HCT116 (cell line): ENCODE results near the gene IGSF21. TPM values are rescaled to one million over a fixed set of nuclear protein-coding genes. Genes with fewer than 3 reads are reported as not detected.

Source experiments
- ATAC-seq: fragments of 200-7000 bp; cut with Tn5 transposase; 2 replicates; pipeline ENCODE4 v1.9.1; 2020; ENCODE audit warnings: mild to moderate bottlenecking, moderate library complexity
- BruUV-seq: library from RNA; stranded (reverse); fragments of 400-500 nt; replicated peaks from 2 replicates; lab custom pipeline; 2021; lab: Mats Ljungman, UMichigan
- CTCF ChIA-PET: fragments of 300-600 bp; sonication (Branson Sonifier 250); formaldehyde crosslinking; loops from one replicate; lab custom pipeline; 2021; ENCODE audit warnings: antibody characterized with exemption; lab: Charles Lee
- POLR2A ChIA-PET: fragments of 300-600, 350-600 bp; sonication (Branson Sonifier 250); formaldehyde crosslinking; loops from one replicate; lab custom pipeline; 2021; ENCODE audit warnings: antibody characterized with exemption; lab: Charles Lee
- RAD21 ChIA-PET, 2 experiments: fragments of 300-600 bp; sonication (Branson Sonifier 250); formaldehyde crosslinking; loops; one replicate each; lab custom pipeline; 2023; ENCODE audit warnings: low total read pairs in 2 of 2; ENCODE audit not compliant: uncharacterized antibody in 2 of 2, unreplicated experiment in 2 of 2, low non-redundant PET in 1 of 2; lab: Charles Lee
- DNase-seq: peaks from one replicate; pipeline ENCODE4 v3.0.0-alpha.2; 2010; ENCODE audit warnings: low read depth, low spot score
- H2AFZ ChIP-seq: fragments of 200-600 bp; shearing (Covaris generic), sonication (generic); 2 replicates; pipeline ENCODE4 v1.6.1; 2017; ENCODE audit warnings: low read depth, mixed run types, mixed read lengths, antibody characterized with exemption, low read length; ENCODE audit not compliant: poor library complexity, severe bottlenecking
- H3K27ac ChIP-seq: 2 replicates; pipeline ENCODE4 v1.5.1; 2012; ENCODE audit warnings: low read depth, low read length
- H3K27me3 ChIP-seq: fragments of 200-600 bp; sonication (generic); 2 replicates; pipeline ENCODE4 v1.6.1; 2016; ENCODE audit warnings: mixed run types, low read length, mixed read lengths; ENCODE audit not compliant: insufficient read depth
- H3K36me3 ChIP-seq, 2 experiments: fragments of 200-500 bp in 1 of 2; fragments of 200-600 bp in 1 of 2; sonication (Bioruptor generic) in 1 of 2; sonication (generic) in 1 of 2; 2 replicates each; pipeline versions ENCODE4 v1.5.1 to v1.6.1; 2014 to 2016; ENCODE audit warnings: low read length in 2 of 2, inconsistent platforms in 1 of 2, mixed read lengths in 1 of 2, mixed run types in 1 of 2; ENCODE audit not compliant: insufficient read depth in 2 of 2, control insufficient read depth in 1 of 2
- H3K4me1 ChIP-seq, 2 experiments: fragments of 200-600 bp in 1 of 2; sonication (generic) in 1 of 2; 2 replicates each; pipeline versions ENCODE4 v1.5.1 to v1.6.1; 2012 to 2017; ENCODE audit warnings: low read length in 2 of 2, inconsistent platforms in 1 of 2, mild to moderate bottlenecking in 1 of 2, mixed read lengths in 1 of 2, mixed run types in 1 of 2, moderate library complexity in 1 of 2; ENCODE audit not compliant: insufficient read depth in 2 of 2, control insufficient read depth in 1 of 2
- H3K4me2 ChIP-seq: fragments of 200-600 bp; sonication (generic); 2 replicates; pipeline ENCODE4 v1.6.1; 2017; ENCODE audit warnings: mixed run types, low read length, mixed read lengths
- H3K4me3 ChIP-seq, 2 experiments: fragments of 200-600 bp in 1 of 2; sonication (generic) in 1 of 2; replicated peaks in 1 of 2; 2 replicates each; pipeline ENCODE4 v1.5.1; 2011 to 2016; ENCODE audit warnings: low read length in 2 of 2, control low read depth in 1 of 2, low read depth in 1 of 2, mild to moderate bottlenecking in 1 of 2, mixed read lengths in 1 of 2, mixed run types in 1 of 2
- H3K79me2 ChIP-seq: fragments of 200-600 bp; sonication (generic); 2 replicates; pipeline ENCODE4 v1.6.1; 2017; ENCODE audit warnings: mild to moderate bottlenecking, mixed run types, low read length, moderate library complexity, mixed read lengths; ENCODE audit not compliant: insufficient read depth
- H3K9ac ChIP-seq: fragments of 200-600 bp; sonication (generic); 2 replicates; pipeline ENCODE4 v1.6.1; 2016; ENCODE audit warnings: low read length, mixed read lengths
- H3K9me2 ChIP-seq: fragments of 200-600 bp; sonication (generic), shearing (Covaris generic); 2 replicates; pipeline ENCODE4 v1.6.1; 2017; ENCODE audit warnings: mixed run types, mild to moderate bottlenecking, moderate library complexity; ENCODE audit not compliant: insufficient read depth
- H3K9me3 ChIP-seq, 2 experiments: fragments of 200-500 bp in 1 of 2; fragments of 200-600 bp in 1 of 2; sonication (Bioruptor generic) in 1 of 2; sonication (generic) in 1 of 2; 2 replicates each; pipeline ENCODE4 v1.6.1; 2014 to 2017; ENCODE audit warnings: low read length in 2 of 2, mixed read lengths in 2 of 2, inconsistent platforms in 1 of 2, low read depth in 1 of 2, mild to moderate bottlenecking in 1 of 2, mixed run types in 1 of 2, moderate library complexity in 1 of 2; ENCODE audit not compliant: control insufficient read depth in 1 of 2, insufficient read depth in 1 of 2
- H4K20me1 ChIP-seq: fragments of 200-600 bp; sonication (generic), shearing (Covaris generic); 2 replicates; pipeline ENCODE4 v1.6.1; 2017; ENCODE audit warnings: mixed run types, mild to moderate bottlenecking, moderate library complexity; ENCODE audit not compliant: insufficient read depth
- CBX3 ChIP-seq: IDR thresholded peaks from 2 replicates; pipeline ENCODE4 v1.6.1; 2012; ENCODE audit warnings: low read depth
- CEBPB ChIP-seq: IDR thresholded peaks from 2 replicates; pipeline ENCODE4 v1.6.1; 2012; ENCODE audit warnings: low read depth
- EGR1 ChIP-seq: IDR thresholded peaks from 2 replicates; pipeline ENCODE4 v1.6.1; 2012; ENCODE audit warnings: low read depth
- ELF1 ChIP-seq: IDR thresholded peaks from 2 replicates; pipeline ENCODE4 v1.6.1; 2012; ENCODE audit warnings: low read depth, borderline replicate concordance
- EZH2 ChIP-seq: fragments of 200-600 bp; sonication (generic); IDR thresholded peaks from 2 replicates; pipeline ENCODE4 v1.6.1; 2017; ENCODE audit warnings: antibody characterized with exemption, mixed run types
- EZH2phosphoT487 ChIP-seq: fragments of 200-600 bp; IDR thresholded peaks from 2 replicates; pipeline ENCODE4 v1.6.1; 2018; ENCODE audit warnings: antibody characterized with exemption, borderline replicate concordance
- FOSL1 ChIP-seq: IDR thresholded peaks from 2 replicates; pipeline ENCODE4 v1.6.1; 2012; ENCODE audit warnings: low read depth
- JUND ChIP-seq: IDR thresholded peaks from 2 replicates; pipeline ENCODE4 v1.6.1; 2012
- POLR2A ChIP-seq: IDR thresholded peaks from 2 replicates; pipeline ENCODE4 v1.7.0; 2011; ENCODE audit warnings: borderline replicate concordance; ENCODE audit not compliant: insufficient read depth, insufficient read length; ENCODE audit errors: extremely low read depth
- RAD21 ChIP-seq: IDR thresholded peaks from 2 replicates; pipeline ENCODE4 v1.6.1; 2012; ENCODE audit warnings: low read depth, mild to moderate bottlenecking
- SIN3A ChIP-seq: IDR thresholded peaks from 2 replicates; pipeline ENCODE4 v1.6.1; 2012; ENCODE audit warnings: low read depth
- SP1 ChIP-seq: IDR thresholded peaks from 2 replicates; pipeline ENCODE4 v1.6.1; 2012; ENCODE audit warnings: low read depth
- YY1 ChIP-seq: IDR thresholded peaks from 2 replicates; pipeline ENCODE4 v1.6.1; 2011; ENCODE audit warnings: low read length, low read depth, moderate library complexity, mild to moderate bottlenecking; ENCODE audit not compliant: insufficient replicate concordance; ENCODE audit errors: extremely low read depth
- intact Hi-C: fragments of 100-400 bp; cut with micrococcal nuclease; formaldehyde crosslinking; loops from 2 replicates; pipeline ENCODE4 v1.10.0; 2022
- total RNA-seq: library from RNA; stranded (reverse); gene quantifications from one replicate; pipeline ENCODE4 v1.2.1, GENCODE V29; 2021; ENCODE audit not compliant: unreplicated experiment
- TF ChIP-seq, protein P1 (sequence below): IDR thresholded peaks from 2 replicates; pipeline ENCODE4 v1.6.1; 2011; ENCODE audit warnings: mild to moderate bottlenecking, low read length, moderate library complexity; ENCODE audit not compliant: insufficient replicate concordance; ENCODE audit errors: extremely low read depth
- TF ChIP-seq, protein P2 (sequence below): IDR thresholded peaks from 2 replicates; pipeline ENCODE4 v1.6.1; 2012; ENCODE audit warnings: low read depth

The IGSF21 gene
- total RNA-seq, 1 experiment from 2014 or later = not detected

GRCh38 chr1:18357622-18358230 lies 250.1 kb downstream of the IGSF21 start (continued):
- TF ChIP-seq, protein P1, sequence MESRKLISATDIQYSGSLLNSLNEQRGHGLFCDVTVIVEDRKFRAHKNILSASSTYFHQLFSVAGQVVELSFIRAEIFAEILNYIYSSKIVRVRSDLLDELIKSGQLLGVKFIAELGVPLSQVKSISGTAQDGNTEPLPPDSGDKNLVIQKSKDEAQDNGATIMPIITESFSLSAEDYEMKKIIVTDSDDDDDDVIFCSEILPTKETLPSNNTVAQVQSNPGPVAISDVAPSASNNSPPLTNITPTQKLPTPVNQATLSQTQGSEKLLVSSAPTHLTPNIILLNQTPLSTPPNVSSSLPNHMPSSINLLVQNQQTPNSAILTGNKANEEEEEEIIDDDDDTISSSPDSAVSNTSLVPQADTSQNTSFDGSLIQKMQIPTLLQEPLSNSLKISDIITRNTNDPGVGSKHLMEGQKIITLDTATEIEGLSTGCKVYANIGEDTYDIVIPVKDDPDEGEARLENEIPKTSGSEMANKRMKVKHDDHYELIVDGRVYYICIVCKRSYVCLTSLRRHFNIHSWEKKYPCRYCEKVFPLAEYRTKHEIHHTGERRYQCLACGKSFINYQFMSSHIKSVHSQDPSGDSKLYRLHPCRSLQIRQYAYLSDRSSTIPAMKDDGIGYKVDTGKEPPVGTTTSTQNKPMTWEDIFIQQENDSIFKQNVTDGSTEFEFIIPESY = no peak
- TF ChIP-seq JUND (no peak), EZH2 (no peak), RAD21 (no peak), SIN3A (no peak), ELF1 (no peak), CEBPB (no peak), CBX3 (no peak), POLR2A (no peak)
- TF ChIP-seq, protein P2, sequence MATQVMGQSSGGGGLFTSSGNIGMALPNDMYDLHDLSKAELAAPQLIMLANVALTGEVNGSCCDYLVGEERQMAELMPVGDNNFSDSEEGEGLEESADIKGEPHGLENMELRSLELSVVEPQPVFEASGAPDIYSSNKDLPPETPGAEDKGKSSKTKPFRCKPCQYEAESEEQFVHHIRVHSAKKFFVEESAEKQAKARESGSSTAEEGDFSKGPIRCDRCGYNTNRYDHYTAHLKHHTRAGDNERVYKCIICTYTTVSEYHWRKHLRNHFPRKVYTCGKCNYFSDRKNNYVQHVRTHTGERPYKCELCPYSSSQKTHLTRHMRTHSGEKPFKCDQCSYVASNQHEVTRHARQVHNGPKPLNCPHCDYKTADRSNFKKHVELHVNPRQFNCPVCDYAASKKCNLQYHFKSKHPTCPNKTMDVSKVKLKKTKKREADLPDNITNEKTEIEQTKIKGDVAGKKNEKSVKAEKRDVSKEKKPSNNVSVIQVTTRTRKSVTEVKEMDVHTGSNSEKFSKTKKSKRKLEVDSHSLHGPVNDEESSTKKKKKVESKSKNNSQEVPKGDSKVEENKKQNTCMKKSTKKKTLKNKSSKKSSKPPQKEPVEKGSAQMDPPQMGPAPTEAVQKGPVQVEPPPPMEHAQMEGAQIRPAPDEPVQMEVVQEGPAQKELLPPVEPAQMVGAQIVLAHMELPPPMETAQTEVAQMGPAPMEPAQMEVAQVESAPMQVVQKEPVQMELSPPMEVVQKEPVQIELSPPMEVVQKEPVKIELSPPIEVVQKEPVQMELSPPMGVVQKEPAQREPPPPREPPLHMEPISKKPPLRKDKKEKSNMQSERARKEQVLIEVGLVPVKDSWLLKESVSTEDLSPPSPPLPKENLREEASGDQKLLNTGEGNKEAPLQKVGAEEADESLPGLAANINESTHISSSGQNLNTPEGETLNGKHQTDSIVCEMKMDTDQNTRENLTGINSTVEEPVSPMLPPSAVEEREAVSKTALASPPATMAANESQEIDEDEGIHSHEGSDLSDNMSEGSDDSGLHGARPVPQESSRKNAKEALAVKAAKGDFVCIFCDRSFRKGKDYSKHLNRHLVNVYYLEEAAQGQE = no peak

DNA sequence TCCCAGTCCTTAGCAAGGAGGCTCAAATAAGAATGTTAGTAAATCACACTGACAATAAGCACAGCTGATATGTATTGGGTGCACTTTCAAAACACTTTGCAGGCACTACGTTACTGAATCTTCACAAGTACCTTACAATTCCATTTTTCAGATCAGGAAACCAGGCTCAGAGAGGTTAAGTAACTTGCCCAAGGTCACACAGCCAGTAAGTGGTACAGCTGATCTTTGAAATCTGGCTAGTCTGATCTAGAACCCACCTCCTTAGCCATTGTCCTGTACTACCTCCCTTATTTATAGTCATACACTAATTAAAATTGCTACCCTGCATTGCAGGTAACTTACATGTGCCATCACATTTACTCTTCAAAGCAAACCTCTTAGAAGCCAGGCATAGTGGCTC lies 251.0 kb downstream of the IGSF21 start:
- H3K4me2 ChIP-seq = no peak overlapping the region
- H3K4me3 ChIP-seq = no peak overlapping the region
- peaks cover 49% of the 10 kb centered on the region for H3K27me3 ChIP-seq
- ChIA-PET POLR2A (no interaction called here), CTCF (no interaction called here), RAD21 (no interaction called here)
- no peak for DNase-seq
- TF ChIP-seq POLR2A (no peak), EGR1 (no peak), FOSL1 (no peak), EZH2phosphoT487 (no peak), SP1 (no peak), YY1 (no peak)
- no peaks in the 10 kb centered on the region for H3K79me2 ChIP-seq
- H3K4me1 ChIP-seq = peaks cover 0 to 8% of the 10 kb centered on the region in 2 experiments; a peak in 2 of 4 replicates
- H3K9me3 ChIP-seq = no peaks in the 10 kb centered on the region
- no TSS peak for BruUV-seq
- no peak overlapping the region for H3K27ac ChIP-seq
- no peak overlapping the region for H2AFZ ChIP-seq
- no peaks in the 10 kb centered on the region for H3K36me3 ChIP-seq
- no peak overlapping the region for H3K9ac ChIP-seq
- no peaks in the 10 kb centered on the region for H3K9me2 ChIP-seq
- no peaks in the 10 kb centered on the region for H4K20me1 ChIP-seq
- intact Hi-C loops = no loop called here
- no peak for ATAC-seq
